Lower leg skin (tissue), 4 donors: ENCODE results near the gene ARHGEF4. TPM values are rescaled to one million over a fixed set of nuclear protein-coding genes. Genes with fewer than 3 reads are reported as not detected.

Experiments used
- DNase-seq, 2 donors: peaks; one replicate each; pipeline ENCODE4 v3.0.0-alpha.2; 2019; ENCODE audit warnings: low spot score in 2 of 2
- H3K4me3 ChIP-seq: fragments of 200-600 bp; sonication (generic); 2 replicates; pipeline ENCODE4 v1.5.1; 2017; ENCODE audit warnings: mild to moderate bottlenecking, low read depth; ENCODE audit not compliant: poor library complexity, severe bottlenecking
- CTCF ChIP-seq, 3 donors: fragments of 450-650 bp; IDR thresholded peaks; one replicate each; pipeline ENCODE4 v1.5.1; 2016; ENCODE audit warnings: antibody characterized with exemption in 3 of 3, mild to moderate bottlenecking in 3 of 3, moderate library complexity in 2 of 3
- POLR2A ChIP-seq, 2 donors: fragments of 450-650 bp; IDR thresholded peaks; one replicate each; pipeline ENCODE4 v1.6.1; 2016 to 2017; ENCODE audit warnings: antibody characterized with exemption in 2 of 2, mild to moderate bottlenecking in 1 of 2, moderate library complexity in 1 of 2
- WGBS, 2 donors: methylation state at CpG; one replicate each; pipeline ENCODE4 v1.1.5; 2018; 5-methylcytosine and 5-hydroxymethylcytosine counted together
- intact Hi-C: fragments of 100-400 bp; cut with DNase I; formaldehyde crosslinking; loops from one replicate; pipeline ENCODE4 v1.15.0; 2023; ENCODE audit warnings: low total_unique reads
- total RNA-seq, 4 donors: library from RNA; depleted of rRNA; stranded (reverse); fragments of >200 nt; gene quantifications; one replicate each; pipeline ENCODE4 v1.1.0, GENCODE V29; 2016

ARHGEF4 gene
- total RNA-seq, 4 donors from 2014 or later, result 106 to 220 (median 120) TPM

- peak overlapping the region; percentile 83 for H3K4me3 ChIP-seq
- no peak for DNase-seq
- intact Hi-C loops, result no loop called here
- no peak for TF ChIP-seq POLR2A (IDR thresholded peaks at IDR 0.05)
- no peak for TF ChIP-seq CTCF (IDR thresholded peaks at IDR 0.05)
- 1 to 2% methylated on average over 25 to 26 of the region's 26 CpGs for WGBS, 2 donors
Measured at GRCh38 chr2:131092458-131093005, 255.8 kb downstream of the ARHGEF4 start.

- peak; percentile 84 to 97 for DNase-seq
- TF ChIP-seq CTCF (IDR thresholded peaks at IDR 0.05) (no peak), POLR2A (IDR thresholded peaks at IDR 0.05) (peak in 1 of 2 donors; percentile 87)
- intact Hi-C loops, result no loop called here
- 0% methylated on average over 19 to 60 of the region's 107 CpGs for WGBS, 2 donors
- peak within 1 kb of the TSS; percentile 83 for H3K4me3 ChIP-seq
Measured at GRCh38 chr2:131093006-131093695, 256.4 kb downstream of the ARHGEF4 start, which contains the start of gene FAM168B. FAM168B (minus strand) TSS chr2:131093460; CDS start chr2:131082646, 10,814 bp downstream.

GRCh38 chr2:131093696-131094462, 257.2 kb downstream of the ARHGEF4 start:
- peak overlapping the region; percentile 59 for H3K4me3 ChIP-seq
- intact Hi-C loops, result no loop called here
- WGBS, 2 donors, result 10 to 11% methylated on average over 37 of the region's 37 CpGs
- no peak for TF ChIP-seq CTCF (IDR thresholded peaks at IDR 0.05)
- TF ChIP-seq POLR2A (IDR thresholded peaks at IDR 0.05), result no peak
- DNase-seq, result no peak

GRCh38 chr2:131094463-131095281, 258.0 kb downstream of the ARHGEF4 start:
- intact Hi-C loops, result no loop called here
- H3K4me3 ChIP-seq, result no peak overlapping the region
- 63% methylated on average over 22 of the region's 22 CpGs for WGBS, 2 donors
- TF ChIP-seq POLR2A (IDR thresholded peaks at IDR 0.05) (no peak), CTCF (IDR thresholded peaks at IDR 0.05) (no peak)
- DNase-seq, result no peak

Other genes with a start within 250 kb of the ARHGEF4 start
- gene CFC1, start 237.3 kb upstream of the ARHGEF4 start, total RNA-seq, result not detected
- not detected for gene POTEJ, start 225.5 kb upstream of the ARHGEF4 start, total RNA-seq
- not detected for gene GPR148, start 107.8 kb upstream of the ARHGEF4 start, total RNA-seq
- not detected for gene AMER3, start 81.4 kb upstream of the ARHGEF4 start, total RNA-seq